Measurements from ENCODE around the gene ESRRA.

DNA sequence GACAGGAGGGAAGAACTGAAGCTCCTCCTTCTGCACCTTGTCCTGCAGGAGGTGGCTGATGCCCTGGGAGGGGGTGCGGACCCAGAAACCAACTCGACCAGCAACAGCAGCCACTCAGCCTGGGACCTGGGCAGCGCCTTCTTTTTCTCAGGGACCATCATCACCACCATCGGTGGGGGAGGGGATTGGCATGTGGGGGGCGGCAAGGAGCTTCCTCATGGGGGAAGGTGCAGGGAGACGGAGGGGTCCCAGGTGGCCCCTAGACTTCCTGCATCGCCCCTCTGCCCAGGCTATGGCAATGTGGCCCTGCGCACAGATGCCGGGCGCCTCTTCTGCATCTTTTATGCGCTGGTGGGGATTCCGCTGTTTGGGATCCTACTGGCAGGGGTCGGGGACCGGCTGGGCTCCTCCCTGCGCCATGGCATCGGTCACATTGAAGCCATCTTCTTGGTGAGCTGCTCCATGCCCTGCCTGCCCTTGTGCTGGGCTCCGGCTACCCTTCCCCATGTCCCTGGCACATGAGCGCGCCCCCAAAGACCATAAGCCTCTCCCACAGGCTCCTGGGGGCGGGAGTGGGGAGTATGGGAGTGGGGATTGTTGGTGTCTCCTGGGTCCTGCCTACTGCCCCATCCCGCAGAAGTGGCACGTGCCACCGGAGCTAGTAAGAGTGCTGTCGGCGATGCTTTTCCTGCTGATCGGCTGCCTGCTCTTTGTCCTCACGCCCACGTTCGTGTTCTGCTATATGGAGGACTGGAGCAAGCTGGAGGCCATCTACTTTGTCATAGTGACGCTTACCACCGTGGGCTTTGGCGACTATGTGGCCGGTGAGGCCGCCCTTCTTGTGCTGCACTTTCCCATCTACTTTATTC, 8.3 kb upstream of the ESRRA start:
- TF ChIP-seq, protein P1, sequence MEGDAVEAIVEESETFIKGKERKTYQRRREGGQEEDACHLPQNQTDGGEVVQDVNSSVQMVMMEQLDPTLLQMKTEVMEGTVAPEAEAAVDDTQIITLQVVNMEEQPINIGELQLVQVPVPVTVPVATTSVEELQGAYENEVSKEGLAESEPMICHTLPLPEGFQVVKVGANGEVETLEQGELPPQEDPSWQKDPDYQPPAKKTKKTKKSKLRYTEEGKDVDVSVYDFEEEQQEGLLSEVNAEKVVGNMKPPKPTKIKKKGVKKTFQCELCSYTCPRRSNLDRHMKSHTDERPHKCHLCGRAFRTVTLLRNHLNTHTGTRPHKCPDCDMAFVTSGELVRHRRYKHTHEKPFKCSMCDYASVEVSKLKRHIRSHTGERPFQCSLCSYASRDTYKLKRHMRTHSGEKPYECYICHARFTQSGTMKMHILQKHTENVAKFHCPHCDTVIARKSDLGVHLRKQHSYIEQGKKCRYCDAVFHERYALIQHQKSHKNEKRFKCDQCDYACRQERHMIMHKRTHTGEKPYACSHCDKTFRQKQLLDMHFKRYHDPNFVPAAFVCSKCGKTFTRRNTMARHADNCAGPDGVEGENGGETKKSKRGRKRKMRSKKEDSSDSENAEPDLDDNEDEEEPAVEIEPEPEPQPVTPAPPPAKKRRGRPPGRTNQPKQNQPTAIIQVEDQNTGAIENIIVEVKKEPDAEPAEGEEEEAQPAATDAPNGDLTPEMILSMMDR (conservative IDR thresholded peaks at IDR 0.05), result no peak
- no peak for TF ChIP-seq EZH2 (IDR thresholded peaks at IDR 0.05; ENCODE audit: low read depth)
